GM12874 (cell line): ENCODE data around the gene PROSER2.

ENCODE experiments used
- CTCF ChIP-seq: IDR thresholded peaks from 2 replicates; pipeline ENCODE4 v1.5.1; 2011; ENCODE audit warnings: low read depth, mild to moderate bottlenecking, control low read depth, low read length, moderate library complexity; ENCODE audit not compliant: insufficient read depth

The PROSER2 gene

GRCh38 chr10:11902646-11903045 lies 79.5 kb downstream of the PROSER2 start:
- no peak for TF ChIP-seq CTCF

GRCh38 chr10:11906714-11907113 lies 83.6 kb downstream of the PROSER2 start:
- TF ChIP-seq CTCF = no peak

- TF ChIP-seq CTCF = no peak
These were observed 84.8 kb downstream of the PROSER2 start for GRCh38 chr10:11907914-11908313.

GRCh38 chr10:11908536-11908935 lies 85.4 kb downstream of the PROSER2 start:
- no peak for TF ChIP-seq CTCF

GRCh38 chr10:11908991-11909390 lies 85.8 kb downstream of the PROSER2 start:
- no peak for TF ChIP-seq CTCF

- no peak for TF ChIP-seq CTCF
These were observed 86.5 kb downstream of the PROSER2 start for GRCh38 chr10:11909618-11910017.

- no peak for TF ChIP-seq CTCF
These were observed 86.9 kb downstream of the PROSER2 start for GRCh38 chr10:11910102-11910501.
